BLaER1 (cell line): ENCODE results near the gene GHITM.
"Not testable (repeated sequence)": the region's sequence is repeated elsewhere in the genome, so short reads cannot be mapped to it uniquely, and the experiment has no call there.

Source experiments
- H3K27ac ChIP-seq: shearing (Covaris generic); formaldehyde crosslinking; 2 replicates; pipeline ENCODE4 v1.8.1; 2022
- H3K27me3 ChIP-seq: shearing (Covaris generic); formaldehyde crosslinking; 2 replicates; pipeline ENCODE4 v1.8.1; 2022
- H3K36me3 ChIP-seq: shearing (Covaris generic); formaldehyde crosslinking; 2 replicates; pipeline ENCODE4 v1.8.1; 2022
- H3K4me1 ChIP-seq: shearing (Covaris generic); formaldehyde crosslinking; 2 replicates; pipeline ENCODE4 v1.8.1; 2022
- H3K4me2 ChIP-seq: shearing (Covaris generic); formaldehyde crosslinking; 2 replicates; pipeline ENCODE4 v1.8.1; 2022
- H3K4me3 ChIP-seq: shearing (Covaris generic); formaldehyde crosslinking; 2 replicates; pipeline ENCODE4 v1.8.1; 2022
- H3K9ac ChIP-seq: shearing (Covaris generic); formaldehyde crosslinking; 2 replicates; pipeline ENCODE4 v1.8.1; 2022
- H3K9me3 ChIP-seq: shearing (Covaris generic); formaldehyde crosslinking; 2 replicates; pipeline ENCODE4 v1.8.1; 2022
- H4K20me1 ChIP-seq: shearing (Covaris generic); formaldehyde crosslinking; 2 replicates; pipeline ENCODE4 v1.8.1; 2022
- Cebpa-rat ChIP-seq: shearing (Covaris generic); IDR thresholded peaks from 2 replicates; pipeline ENCODE4 v1.8.1; 2022

GHITM gene

GRCh38 chr10:84160663-84161362, 21.5 kb downstream of the GHITM start:
- H3K27me3 ChIP-seq: no peaks in the 10 kb centered on the region
- H3K9ac ChIP-seq: no peak overlapping the region
- no peaks in the 10 kb centered on the region for H3K4me1 ChIP-seq
- no peak for TF ChIP-seq Cebpa-rat
- H3K9me3 ChIP-seq: no peaks in the 10 kb centered on the region
- no peaks in the 10 kb centered on the region for H4K20me1 ChIP-seq
- no peaks in the 10 kb centered on the region for H3K36me3 ChIP-seq
- no peak overlapping the region for H3K27ac ChIP-seq
- H3K4me3 ChIP-seq: no peak overlapping the region
- no peak overlapping the region for H3K4me2 ChIP-seq

- no peaks in the 10 kb centered on the region for H4K20me1 ChIP-seq
- H3K9ac ChIP-seq: no peak overlapping the region
- H3K9me3 ChIP-seq: peaks cover 21% of the 10 kb centered on the region
- H3K27me3 ChIP-seq: no peaks in the 10 kb centered on the region
- no peak overlapping the region for H3K4me3 ChIP-seq
- no peak overlapping the region for H3K4me2 ChIP-seq
- TF ChIP-seq Cebpa-rat: no peak
- H3K36me3 ChIP-seq: no peaks in the 10 kb centered on the region
- H3K4me1 ChIP-seq: no peaks in the 10 kb centered on the region
- no peak overlapping the region for H3K27ac ChIP-seq
Observed at GRCh38 chr10:84163996-84164395, 24.7 kb downstream of the GHITM start.

GRCh38 chr10:84164442-84164841, 25.1 kb downstream of the GHITM start:
- Histone ChIP-seq H4K20me1 (no peaks in the 10 kb centered on the region), H3K4me1 (no peaks in the 10 kb centered on the region), H3K36me3 (no peaks in the 10 kb centered on the region), H3K27me3 (no peaks in the 10 kb centered on the region), H3K4me3 (no peak overlapping the region), H3K27ac (no peak overlapping the region), H3K4me2 (no peak overlapping the region), H3K9me3 (peaks cover 21% of the 10 kb centered on the region), H3K9ac (no peak overlapping the region)
- TF ChIP-seq Cebpa-rat: no peak

- TF ChIP-seq Cebpa-rat: no peak
- H4K20me1 ChIP-seq: no peaks in the 10 kb centered on the region
- H3K4me2 ChIP-seq: no peak overlapping the region
- no peak overlapping the region for H3K4me3 ChIP-seq
- no peak overlapping the region for H3K9ac ChIP-seq
- no peaks in the 10 kb centered on the region for H3K36me3 ChIP-seq
- no peak overlapping the region for H3K27ac ChIP-seq
- H3K27me3 ChIP-seq: no peaks in the 10 kb centered on the region
- H3K9me3 ChIP-seq: peaks cover 21% of the 10 kb centered on the region
- H3K4me1 ChIP-seq: no peaks in the 10 kb centered on the region
Observed at GRCh38 chr10:84166620-84167288, 27.4 kb downstream of the GHITM start.

- H3K36me3 ChIP-seq, H4K20me1 ChIP-seq, H3K9ac ChIP-seq, H3K27ac ChIP-seq, H3K4me1 ChIP-seq, H3K4me3 ChIP-seq, H3K4me2 ChIP-seq, H3K27me3 ChIP-seq: not testable (repeated sequence)
- peaks cover 21% of the 10 kb centered on the region for H3K9me3 ChIP-seq
Observed at GRCh38 chr10:84167289-84167653, 28.0 kb downstream of the GHITM start.

- H3K36me3 ChIP-seq, H3K4me2 ChIP-seq, H3K4me3 ChIP-seq, H3K27ac ChIP-seq, H3K27me3 ChIP-seq, H4K20me1 ChIP-seq, H3K9ac ChIP-seq, H3K4me1 ChIP-seq: not testable (repeated sequence)
- H3K9me3 ChIP-seq: peaks cover 21% of the 10 kb centered on the region
Observed at GRCh38 chr10:84168382-84168781, 29.1 kb downstream of the GHITM start.

- H3K9me3 ChIP-seq: peaks cover 21% of the 10 kb centered on the region
- H3K27me3 ChIP-seq, H3K36me3 ChIP-seq, H3K4me1 ChIP-seq, H3K9ac ChIP-seq, H3K4me2 ChIP-seq, H4K20me1 ChIP-seq, H3K27ac ChIP-seq, H3K4me3 ChIP-seq: not testable (repeated sequence)
Observed at GRCh38 chr10:84171237-84171636, 31.9 kb downstream of the GHITM start.

- H3K9ac ChIP-seq, H3K4me1 ChIP-seq, H3K4me2 ChIP-seq, H3K27me3 ChIP-seq, H4K20me1 ChIP-seq, H3K4me3 ChIP-seq, H3K36me3 ChIP-seq: not testable (repeated sequence)
- peak overlapping the region; percentile 18; the same call in 1 of the 2 replicates for H3K27ac ChIP-seq
- H3K9me3 ChIP-seq: peaks cover 15% of the 10 kb centered on the region
Observed at GRCh38 chr10:84171700-84172466, 32.6 kb downstream of the GHITM start.

GRCh38 chr10:84172467-84173356, 33.4 kb downstream of the GHITM start:
- Histone ChIP-seq H3K9ac (no peak overlapping the region), H3K9me3 (peaks cover 7% of the 10 kb centered on the region), H3K4me2 (no peak overlapping the region), H3K27ac (peak overlapping the region; percentile 18; the same call in 1 of the 2 replicates), H3K4me3 (no peak overlapping the region), H3K27me3 (no peaks in the 10 kb centered on the region), H3K4me1 (peaks cover 15% of the 10 kb centered on the region), H3K36me3 (no peaks in the 10 kb centered on the region), H4K20me1 (no peaks in the 10 kb centered on the region)
- no peak for TF ChIP-seq Cebpa-rat
